Measurements from ENCODE around the gene AKAP8L.
"Not testable (repeated sequence)": the region's sequence is repeated elsewhere in the genome, so short reads cannot be mapped to it uniquely, and the experiment has no call there.

Gene AKAP8L

DNA sequence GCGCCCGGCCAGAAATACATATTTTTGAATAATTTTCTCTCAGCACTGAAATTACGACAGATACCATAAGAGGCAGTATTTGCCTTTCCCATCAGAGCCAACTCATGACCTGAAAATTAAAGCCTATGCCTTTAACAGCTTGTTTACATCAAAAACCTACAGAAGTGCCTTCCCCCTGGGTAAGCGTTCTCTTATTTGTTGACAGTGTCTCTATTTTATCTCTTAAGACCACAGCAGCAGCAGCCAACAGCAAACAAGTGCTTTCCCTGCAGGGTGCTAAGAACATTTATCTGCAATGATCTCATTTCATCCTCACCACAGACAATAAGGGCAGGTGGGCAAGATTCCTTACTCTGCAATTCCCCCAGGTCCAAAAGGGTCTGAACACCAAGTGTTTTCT is 6.0 kb downstream of the AKAP8L start:
- no peak for DNase-seq

DNA sequence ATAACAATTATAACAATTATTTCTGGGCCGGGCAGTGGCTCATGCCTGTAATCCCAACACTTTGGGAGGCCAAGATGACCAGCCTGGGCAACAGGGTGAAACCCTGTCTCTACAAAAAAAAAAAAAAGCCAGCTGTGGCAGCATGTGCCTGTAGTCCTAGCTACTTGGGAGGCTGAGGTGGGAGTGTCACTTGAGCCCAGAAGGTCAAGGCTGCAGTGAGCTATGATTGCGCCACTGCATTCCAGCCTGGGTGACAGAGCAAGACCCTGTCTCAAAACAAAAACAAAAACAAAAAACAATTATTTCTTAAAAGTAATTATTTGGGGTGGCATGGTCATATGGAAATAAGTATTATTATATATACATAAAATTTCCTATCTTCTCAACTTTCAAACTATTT is 7.4 kb downstream of the AKAP8L start:
- DNase-seq = not testable (repeated sequence)

DNA sequence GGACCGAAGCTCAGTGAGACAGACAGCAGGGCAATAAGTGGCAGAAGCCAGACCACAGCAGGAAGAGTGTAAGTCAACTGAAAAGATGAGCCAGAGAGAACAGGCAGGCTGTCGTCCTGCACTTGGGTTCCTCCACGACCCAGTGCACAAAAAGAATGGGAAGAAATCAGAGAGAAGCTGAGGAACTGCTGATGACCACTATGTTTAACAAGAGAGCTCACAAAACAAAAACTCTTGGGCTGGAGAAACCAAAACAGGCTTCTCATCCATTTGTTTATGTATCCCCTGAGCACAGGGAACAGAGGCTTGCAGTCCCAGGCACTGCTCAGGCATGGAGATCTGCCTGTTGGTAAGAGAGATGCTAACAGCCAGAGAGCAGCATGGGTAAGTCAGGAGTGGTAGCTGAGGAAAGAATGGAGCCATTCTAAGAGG is 14.0 kb downstream of the AKAP8L start:
- no peak for DNase-seq

DNA sequence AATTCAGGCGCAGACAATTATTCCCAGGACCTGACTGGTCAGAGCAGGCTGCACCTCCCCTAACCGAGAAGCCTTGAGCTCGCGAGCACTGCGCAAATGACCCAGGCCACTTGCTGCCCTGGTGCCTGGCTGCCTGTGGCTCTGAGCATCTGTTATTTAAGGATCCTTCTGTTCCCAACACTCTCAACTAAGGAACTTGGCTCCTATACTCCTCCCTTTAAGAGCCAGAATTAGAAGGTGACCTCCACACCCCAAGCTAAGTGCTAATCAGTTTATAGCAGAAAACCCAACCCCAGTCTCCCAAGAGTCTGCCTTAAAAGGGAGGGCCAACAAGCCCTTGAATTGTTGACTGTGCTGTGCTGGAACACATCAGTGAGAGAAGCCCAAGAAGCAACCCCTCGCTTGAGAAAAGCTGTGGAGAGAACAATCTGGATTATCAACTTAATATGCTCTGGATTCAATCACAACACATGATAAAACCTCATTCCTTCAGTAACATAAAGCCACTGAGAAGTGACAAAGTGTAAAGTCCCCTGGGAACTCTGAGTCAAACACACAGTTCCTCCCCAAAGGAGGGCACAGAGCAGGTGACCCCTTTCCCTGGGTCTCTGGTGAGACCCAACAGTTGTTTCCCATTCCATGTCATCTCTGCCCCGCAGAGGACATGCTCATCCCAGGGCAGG is 14.6 kb downstream of the AKAP8L start:
- no peak for DNase-seq

DNA sequence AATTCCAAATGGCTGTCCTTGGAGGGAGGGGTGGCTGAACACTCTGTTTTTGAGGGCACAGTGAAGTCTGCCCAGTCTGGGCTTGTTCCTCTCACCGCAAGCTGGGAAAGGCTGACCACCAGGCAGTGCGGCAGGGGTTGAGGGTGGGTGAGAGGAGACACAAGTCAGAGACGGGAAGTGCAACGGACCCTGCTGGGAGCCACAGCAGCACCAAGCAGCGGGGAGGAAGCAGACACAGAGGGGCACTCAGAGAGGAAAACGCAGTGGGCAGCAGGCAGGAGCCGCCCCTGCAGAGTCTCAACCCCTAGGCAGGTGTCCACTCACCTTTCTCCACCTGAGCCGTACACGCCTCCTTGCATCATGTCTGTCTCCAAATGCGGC is 15.6 kb downstream of the AKAP8L start:
- no peak for DNase-seq

DNA sequence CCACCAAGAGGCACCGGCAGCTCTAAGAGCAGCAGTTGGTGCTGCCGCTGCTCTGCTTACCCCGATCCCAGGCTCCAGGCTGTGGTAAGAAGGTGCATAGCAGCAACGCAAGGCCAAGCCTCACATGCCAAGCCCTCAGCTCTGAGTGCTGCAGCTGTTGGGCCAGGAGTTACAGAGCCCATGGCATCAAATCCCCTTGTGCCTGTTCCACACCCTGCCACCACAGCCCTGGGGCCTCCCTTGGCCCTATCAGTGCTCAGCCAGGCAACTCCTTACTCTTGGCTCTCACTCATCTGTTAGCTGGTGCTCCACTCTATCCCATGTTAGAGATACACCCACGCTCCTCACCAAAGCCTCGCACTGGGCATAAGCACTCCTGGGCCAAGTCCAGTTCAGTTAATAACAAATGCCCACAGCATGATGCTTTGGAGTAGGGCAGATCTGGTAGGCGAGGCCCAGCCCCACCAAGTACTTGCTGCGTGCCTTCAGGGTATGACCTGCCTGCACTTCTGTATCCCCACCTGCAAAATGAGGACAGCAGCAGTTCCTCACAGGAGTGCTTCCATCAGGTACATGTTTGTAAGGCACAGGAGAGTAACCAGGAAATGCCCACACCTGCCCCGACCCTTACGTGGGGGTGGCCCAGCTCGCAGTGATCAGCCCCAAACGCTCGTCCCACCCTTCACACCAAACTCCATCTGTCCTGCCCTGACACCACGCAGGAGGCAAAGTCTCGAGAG is 16.2 kb downstream of the AKAP8L start:
- no peak for DNase-seq

DNA sequence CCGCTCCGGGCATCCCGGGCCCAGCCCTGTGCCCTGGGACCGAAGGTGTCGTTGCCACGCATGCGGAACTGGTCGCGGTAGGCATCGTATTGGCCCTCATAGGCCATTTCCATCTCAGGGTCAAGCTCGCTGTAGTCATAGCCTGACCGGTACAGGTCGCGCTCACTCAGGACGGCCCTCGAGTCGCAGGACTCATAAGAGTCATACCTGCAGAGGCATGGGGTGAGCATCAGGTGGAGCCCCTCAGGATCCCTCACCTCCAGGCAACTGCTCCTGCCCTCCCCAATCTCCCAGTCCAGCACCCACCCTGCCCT is 17.4 kb downstream of the AKAP8L start:
- DNase-seq = no peak

DNA sequence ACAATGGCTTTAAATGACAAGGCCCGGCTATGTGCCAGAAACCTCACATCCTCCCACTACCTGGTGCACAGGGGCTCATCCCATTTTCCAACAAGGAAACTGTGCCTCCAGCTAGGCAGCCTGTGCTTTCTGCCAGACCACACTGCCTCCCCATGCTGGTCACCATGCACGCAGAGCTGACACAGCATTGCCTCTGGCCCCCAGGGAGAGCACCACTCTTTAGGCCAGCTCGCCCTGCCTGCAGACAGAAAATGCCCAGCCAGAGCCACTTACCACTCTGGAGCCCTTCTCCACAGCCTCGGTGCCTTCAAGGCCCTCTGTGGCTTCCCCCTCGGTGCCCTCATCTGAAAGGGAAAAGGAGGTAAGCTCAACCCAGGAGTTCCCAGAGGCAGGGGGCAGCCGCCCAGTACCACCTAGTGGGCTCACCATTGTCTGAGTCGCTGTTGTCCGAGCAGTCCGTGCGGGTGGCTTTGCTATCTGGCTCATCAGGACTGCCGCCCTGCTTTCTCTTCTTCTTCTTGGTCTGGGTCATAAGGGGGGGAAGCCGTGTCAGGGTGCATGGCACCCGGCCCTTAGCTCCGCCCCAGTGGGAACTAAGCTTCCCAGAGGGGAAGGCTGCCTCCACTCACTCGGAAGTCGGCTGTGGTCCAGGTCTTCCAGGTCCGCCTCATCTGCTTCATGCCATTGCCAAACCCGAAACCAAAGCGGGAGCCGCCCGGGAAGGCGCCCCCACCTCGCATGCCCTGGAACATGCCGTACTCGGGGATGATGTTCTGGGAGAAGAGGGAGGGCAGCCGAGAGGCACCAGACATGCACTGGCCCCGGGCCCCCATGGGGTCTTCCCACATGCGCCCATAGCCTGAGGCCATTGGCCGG is 18.0 kb downstream of the AKAP8L start:
- no peak for DNase-seq

DNA sequence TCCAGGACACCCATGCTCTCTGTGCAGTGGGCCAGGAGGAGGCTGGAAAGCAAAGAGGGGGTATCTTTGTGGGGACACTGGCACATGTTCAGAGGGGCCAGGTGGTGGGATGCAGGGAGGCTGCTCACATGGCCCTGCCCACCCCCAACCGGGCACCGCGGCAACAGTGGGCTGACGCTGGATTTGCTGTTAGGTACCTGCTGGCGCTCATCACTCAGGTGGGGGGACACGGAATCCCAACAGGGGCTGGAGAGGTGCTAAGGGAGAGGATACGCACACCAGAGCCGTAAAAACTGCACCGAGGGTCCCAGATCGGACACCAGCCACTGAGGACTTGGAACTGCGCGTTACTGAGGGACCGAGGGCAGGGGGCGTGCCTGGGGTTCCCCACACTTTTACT is 19.2 kb downstream of the AKAP8L start:
- no peak for DNase-seq

DNA sequence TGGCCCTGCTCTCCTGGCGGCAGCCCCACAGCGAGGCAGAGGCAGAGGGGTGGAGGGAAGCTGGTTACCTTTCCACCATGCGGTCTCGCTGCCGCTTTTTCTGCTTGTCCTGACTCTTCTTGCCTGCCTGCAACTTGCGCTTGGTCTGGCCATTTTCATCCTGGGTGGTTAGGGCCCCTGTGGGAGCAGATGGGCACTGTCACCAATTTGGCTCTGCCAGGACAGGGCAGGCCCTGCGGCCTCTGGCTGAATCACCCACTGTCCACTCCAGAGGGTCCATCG is 19.6 kb downstream of the AKAP8L start:
- DNase-seq = no peak

DNA sequence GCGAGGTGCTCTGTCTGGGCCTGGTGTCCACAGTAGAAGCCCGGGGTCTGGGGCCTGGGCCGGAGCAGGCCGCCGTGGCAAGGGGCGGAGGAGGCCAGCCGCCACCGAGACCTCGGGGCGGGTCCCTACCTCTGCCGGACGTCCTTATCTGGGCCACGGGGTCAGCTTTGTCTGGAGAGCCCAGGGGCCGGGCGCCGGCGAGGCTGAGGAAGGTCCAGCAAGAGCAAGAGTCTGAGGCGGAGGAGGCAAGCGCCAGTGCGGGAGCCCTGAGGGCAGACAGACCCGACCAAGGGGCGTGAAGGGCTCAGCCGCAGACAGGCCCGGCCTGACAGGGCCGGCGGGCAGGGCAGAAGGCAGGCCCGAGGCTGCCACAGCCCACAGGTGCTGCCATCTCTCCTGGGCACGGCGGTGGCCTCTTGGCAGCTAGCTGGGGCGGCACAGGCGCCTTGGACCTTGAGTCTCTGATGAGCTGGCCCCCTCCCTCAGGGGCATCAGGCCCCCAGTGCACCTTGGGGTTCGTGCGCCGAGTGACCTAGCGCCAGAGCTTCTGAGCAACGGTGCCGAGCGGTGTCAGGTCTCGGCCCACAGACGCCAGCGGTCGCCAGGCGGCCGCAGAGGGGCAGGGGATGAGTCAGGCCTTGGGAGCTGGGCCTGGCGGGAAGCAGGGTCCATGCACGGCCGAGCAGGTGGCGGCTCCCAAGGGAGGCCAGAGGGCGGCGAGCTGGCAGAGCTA is 20.1 kb downstream of the AKAP8L start:
- DNase-seq = no peak

DNA sequence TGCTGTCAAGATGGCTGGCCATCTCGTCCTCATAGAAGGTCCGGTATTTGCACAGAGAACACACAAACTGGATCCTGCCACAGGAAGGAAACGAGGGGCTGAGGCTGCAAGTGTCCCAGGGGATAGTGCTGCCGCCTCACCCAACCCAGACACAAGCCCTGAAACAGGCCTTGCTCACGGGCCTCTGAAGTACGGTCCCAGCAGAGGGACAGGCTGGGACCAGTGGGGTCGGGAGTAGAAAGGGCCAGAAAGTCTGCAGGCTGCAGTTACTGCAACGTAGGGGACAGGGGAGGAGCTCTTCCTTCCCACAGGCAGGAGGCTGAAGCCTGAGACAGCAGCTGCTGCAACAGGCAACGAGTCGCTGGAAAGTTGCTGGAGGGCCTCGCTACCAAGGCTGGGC is 21.0 kb downstream of the AKAP8L start:
- no peak for DNase-seq

DNA sequence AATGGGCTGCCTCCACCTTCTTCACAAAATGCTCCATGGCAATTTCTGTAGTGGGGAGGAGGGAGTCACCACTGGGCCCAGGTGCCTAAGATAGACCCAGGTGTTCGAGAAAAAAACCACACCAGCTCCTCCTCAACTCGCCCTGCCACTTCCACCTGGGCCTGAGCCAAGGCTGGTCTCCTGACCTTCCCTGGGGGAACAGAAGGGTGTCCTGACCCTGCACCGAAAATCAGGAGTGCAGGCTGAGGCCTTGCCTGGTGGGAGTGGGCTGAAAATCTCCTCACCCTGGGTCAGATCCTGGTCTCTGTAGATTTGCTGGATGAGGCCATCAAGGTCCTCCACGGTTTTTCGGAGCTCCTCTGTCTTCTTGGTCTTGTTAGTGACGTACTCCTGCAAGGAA is 21.6 kb downstream of the AKAP8L start:
- no peak for DNase-seq

DNA sequence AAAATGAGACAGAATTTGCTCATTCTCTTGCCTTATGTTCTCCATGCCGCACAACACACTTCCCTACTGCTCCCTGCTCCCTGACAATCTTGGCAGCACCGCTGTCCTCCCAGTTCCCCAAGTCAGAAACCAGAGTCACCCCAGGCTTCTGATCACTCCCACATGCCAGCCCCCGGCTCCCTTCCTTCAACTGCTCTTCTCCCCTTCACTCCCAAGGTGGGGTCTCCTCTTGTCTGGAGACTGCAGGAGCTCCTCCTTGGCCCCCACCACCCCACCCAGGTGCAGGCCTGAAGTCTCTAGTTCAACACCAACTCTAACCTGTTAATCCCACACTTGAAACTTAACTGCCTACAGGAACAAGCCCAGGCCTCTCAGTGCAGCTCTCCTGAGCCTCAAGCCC is 22.4 kb downstream of the AKAP8L start:
- DNase-seq = no peak

DNA sequence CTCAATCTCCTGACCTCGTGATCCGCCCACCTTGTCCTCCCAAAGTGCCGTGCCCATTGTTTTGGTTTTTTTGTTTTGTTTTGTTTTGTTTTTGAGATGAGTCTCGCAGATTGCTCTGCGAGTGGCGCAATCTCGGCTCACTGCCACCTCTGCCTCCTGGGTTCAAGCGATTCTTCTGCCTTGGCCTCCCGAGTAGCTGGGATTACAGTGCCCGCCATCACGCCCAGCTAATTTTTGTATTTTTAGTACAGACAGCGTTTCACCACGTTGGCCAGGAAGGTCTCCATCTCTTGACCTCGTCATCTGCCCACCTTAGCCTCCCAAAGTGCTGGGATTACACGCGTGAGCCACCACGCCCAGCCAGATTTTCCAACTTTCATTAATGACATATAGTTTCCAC is 23.5 kb downstream of the AKAP8L start:
- DNase-seq = not testable (repeated sequence)

DNA sequence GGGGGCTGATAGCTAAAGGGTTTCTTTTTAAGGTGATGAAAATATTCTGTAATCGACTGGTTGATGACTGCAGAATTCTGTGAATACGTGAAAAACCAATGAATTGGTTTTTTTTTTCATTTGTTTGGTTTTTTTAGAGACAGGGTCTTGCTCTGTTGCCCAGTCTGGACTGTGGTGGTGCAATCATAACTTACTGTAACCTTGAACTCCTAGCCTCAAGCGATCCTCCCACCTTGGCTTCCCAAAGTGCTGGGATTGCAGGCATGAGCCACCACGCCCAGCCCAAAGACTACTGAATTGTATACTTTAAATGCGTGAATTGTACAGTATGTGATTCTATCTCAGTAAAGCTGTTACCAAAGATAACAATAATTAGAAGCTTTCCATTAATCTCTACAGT is 24.4 kb downstream of the AKAP8L start:
- no peak for DNase-seq

DNA sequence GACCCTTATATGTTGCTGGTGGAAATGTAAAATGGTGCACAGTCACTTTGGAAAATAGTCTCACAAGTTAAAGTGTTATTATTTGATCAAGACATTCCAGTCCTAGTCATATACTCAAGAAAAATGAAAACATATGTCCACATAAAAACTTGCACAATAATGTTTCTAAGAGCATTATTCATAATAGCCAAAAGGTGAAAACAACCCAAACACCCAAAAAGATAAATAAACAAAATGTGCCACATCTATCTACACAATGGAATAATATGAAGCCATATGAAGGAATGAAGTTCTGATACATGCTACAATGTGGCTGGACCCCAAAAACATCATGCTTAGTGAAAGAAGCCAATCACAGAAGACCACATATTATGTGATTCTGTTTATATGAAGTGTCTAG is 24.8 kb downstream of the AKAP8L start:
- no peak for DNase-seq

DNA sequence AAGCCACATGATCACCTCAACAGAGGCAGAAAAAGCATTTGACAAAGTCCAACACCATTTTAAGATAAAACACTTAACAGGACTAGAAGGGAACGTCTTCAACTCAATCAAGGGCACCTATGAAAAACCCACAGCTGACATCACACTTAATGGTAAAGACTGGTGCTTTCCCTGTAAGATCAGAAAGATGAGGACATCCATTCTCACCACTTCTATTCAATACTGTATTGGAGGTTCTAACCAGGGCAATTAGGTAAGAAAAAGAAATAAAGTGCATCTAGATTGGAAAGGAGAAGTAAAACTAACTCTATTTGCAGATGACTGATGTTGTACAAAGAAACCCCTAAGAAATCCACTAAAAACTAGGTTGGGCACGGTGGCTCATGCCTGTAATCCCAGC is 28.0 kb downstream of the AKAP8L start:
- DNase-seq = no peak

DNA sequence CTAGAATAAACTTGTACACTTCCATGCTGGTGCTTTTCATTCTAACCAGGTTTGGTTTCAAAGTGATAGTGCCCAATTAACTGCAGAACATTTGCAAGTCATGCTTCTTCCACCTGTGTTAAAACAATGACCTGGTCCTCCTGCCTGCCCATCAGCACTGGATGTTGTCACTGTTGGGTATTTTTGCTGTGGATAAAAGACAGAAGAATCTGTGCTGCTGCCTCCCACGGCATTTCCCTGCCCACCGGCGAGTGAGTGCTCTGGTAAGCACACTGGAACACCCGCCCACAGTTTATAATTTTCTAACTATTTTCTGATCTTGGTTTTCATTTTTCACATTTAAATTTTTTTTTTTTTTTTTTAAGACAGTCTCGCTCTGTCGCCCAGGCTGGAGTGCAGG is 36.9 kb downstream of the AKAP8L start:
- DNase-seq = no peak

DNA sequence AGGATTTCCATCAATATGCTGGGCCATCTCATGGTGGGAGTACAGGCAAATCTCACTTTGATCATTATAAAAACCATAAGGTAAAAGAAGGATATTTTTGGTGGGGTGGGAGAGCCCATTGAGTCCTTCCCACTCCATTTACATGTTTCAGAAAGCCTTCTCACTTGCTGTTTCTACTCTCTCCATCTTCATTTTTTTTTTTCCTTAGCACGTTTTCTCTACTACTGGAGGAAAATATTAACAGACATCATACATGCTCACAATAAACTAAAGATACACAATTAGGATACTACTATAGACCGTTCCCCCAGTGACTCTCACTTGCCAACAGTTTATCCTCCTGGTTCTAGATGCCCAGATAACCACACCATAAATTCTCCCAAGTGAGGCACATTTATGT is 37.4 kb downstream of the AKAP8L start:
- no peak for DNase-seq

DNA sequence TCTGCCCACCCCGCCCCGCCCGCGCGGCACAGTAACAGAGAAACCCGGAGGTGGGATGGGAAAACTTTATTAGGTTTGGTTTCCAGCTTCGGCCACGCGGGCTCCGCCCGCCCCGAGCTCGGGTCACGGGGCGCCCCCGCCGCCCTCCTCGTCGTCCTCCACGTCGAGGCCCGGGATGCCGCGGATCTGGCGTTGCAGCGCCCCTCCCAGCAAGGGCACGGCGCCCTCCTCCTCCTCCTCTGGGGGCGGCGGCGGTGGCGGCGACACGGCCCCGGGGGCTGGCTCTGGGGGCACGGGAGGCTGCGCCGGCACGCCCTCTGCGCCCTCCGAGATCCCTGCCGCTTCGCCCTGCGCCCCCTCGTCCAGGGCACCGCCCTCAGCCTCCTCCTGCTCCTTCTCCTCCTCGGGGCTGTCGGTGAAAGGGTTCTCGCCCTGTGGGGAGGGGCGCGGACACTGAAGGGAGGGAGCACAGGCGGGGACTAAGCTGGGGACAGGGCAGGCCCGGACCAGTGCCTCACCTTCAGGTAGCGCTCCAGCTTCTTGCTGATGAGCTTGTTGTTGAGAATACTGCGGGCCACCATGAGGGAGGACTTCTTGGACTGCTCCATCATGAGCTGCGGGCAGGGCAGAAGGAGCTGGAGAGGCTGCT is 38.7 kb downstream of the AKAP8L start:
- DNase-seq = peak; percentile 43

DNA sequence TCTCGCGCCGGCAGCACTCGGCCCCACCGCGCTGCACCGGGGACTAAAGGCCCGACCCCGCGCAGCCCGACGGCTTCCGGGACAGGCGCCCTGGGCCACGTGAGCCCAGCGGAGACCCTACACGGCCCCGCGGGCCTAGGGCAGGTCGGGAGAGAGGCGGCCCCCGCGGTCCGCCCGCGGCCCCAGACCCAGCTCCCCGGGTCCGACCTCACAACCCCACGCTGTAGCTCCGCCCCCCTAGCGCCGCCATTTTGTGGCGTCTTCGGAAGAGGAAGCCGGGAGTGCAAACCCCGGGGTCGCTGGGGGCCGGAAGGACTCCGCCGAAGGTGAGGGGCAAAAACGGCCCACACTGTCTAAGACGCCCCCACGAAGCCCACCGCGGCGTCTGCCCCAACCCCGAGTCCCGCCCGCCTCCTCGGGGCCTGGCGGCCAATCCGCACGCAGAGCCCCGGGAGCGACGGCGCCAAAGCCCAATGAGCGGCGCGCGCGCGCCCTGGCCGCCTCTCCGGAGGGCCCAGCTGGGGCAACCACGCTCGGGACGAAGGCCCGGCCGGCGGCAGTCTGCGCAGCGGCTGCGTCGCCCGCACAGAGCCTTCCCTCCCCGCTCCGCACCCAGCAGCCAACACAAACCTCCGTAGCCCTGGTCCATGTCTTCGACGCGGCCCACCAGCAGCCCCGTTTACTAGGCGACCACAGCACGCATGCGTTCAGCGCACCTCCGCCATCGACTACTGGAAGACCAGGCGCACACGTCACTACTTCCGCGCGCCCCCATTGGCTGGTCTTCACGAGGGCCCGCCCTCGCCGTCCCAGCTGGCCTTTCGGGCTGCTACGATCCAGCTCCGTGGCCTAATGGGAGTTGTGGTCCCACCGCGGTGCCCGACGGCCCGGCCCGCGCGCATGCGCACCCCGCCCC is 39.4 kb downstream of the AKAP8L start, which contains the start of gene AKAP8:
Gene AKAP8, minus strand, starts transcription at position 705 of the 916 bp plus-strand sequence. Its CDS starts 56 bp downstream, at position 649.
- DNase-seq = peak; percentile 98

Data from COR-L47 (cell line).